NCI-H1694 (cell line): ENCODE data around the gene HIVEP3.
A peak's percentile ranks its signal among the peaks of the same experiment; 100 is the strongest.

Source experiments
- DNase-seq: peaks from one replicate; lab custom pipeline; 2025; lab: John Stamatoyannopoulos, UW

The HIVEP3 gene

GRCh38 chr1:41631154-41631553 is 287.6 kb downstream of the HIVEP3 start:
- no peak for DNase-seq

GRCh38 chr1:41629571-41629970 is 289.2 kb downstream of the HIVEP3 start:
- no peak for DNase-seq

- DNase-seq, result no peak
These were observed 289.6 kb downstream of the HIVEP3 start for GRCh38 chr1:41629141-41629540.

- DNase-seq, result no peak
These were observed 291.0 kb downstream of the HIVEP3 start for GRCh38 chr1:41627491-41628280.

- no peak for DNase-seq
These were observed 291.9 kb downstream of the HIVEP3 start for GRCh38 chr1:41626616-41627375.

GRCh38 chr1:41626146-41626545 is 292.6 kb downstream of the HIVEP3 start:
- DNase-seq, result no peak

- DNase-seq, result no peak
These were observed 295.0 kb downstream of the HIVEP3 start for GRCh38 chr1:41623736-41624135.

GRCh38 chr1:41622859-41623732 is 295.6 kb downstream of the HIVEP3 start:
- DNase-seq, result no peak

- no peak for DNase-seq
These were observed 296.3 kb downstream of the HIVEP3 start for GRCh38 chr1:41622402-41622801.

- DNase-seq, result no peak
These were observed 296.9 kb downstream of the HIVEP3 start for GRCh38 chr1:41621791-41622190.

GRCh38 chr1:41621256-41621655 is 297.5 kb downstream of the HIVEP3 start:
- no peak for DNase-seq

- no peak for DNase-seq
These were observed 298.2 kb downstream of the HIVEP3 start for GRCh38 chr1:41620365-41621169.

- DNase-seq, result no peak
These were observed 299.0 kb downstream of the HIVEP3 start for GRCh38 chr1:41619511-41620364.

- DNase-seq, result peak; percentile 17
These were observed 299.9 kb downstream of the HIVEP3 start for GRCh38 chr1:41618871-41619270.

GRCh38 chr1:41618066-41618825 is 300.5 kb downstream of the HIVEP3 start:
- DNase-seq, result no peak

- DNase-seq, result no peak
These were observed 301.4 kb downstream of the HIVEP3 start for GRCh38 chr1:41617336-41617735.

- no peak for DNase-seq
These were observed 302.2 kb downstream of the HIVEP3 start for GRCh38 chr1:41616563-41616962.

- DNase-seq, result no peak
These were observed 302.7 kb downstream of the HIVEP3 start for GRCh38 chr1:41615981-41616380.

- no peak for DNase-seq
These were observed 303.4 kb downstream of the HIVEP3 start for GRCh38 chr1:41615316-41615715.

- no peak for DNase-seq
These were observed 303.9 kb downstream of the HIVEP3 start for GRCh38 chr1:41614818-41615217.
